HepG2 (cell line): ENCODE data around the gene MAGEA8. TPM values are rescaled to one million over a fixed set of nuclear protein-coding genes. Genes with fewer than 3 reads are reported as not detected.

Experiments used
- ATAC-seq: fragments of 200-7000 bp; cut with Tn5 transposase; 3 replicates; pipeline ENCODE4 v1.9.1; 2020; ENCODE audit warnings: mild to moderate bottlenecking, moderate library complexity
- BruUV-seq: library from RNA; stranded (reverse); fragments of 400-500 nt; replicated peaks from 2 replicates; lab custom pipeline; 2021; lab: Mats Ljungman, UMichigan
- CTCF ChIA-PET: fragments of 300-600 bp; formaldehyde crosslinking; extraction: SDS; loops from one replicate; lab custom pipeline; 2021; ENCODE audit warnings: low total read pairs, inconsistent platforms, low intra/inter-chr PET ratio; lab: Yijun Ruan, JAX
- POLR2A ChIA-PET: fragments of 350-600 bp; sonication (Branson Sonifier 250); formaldehyde crosslinking; loops from one replicate; lab custom pipeline; 2020; ENCODE audit warnings: antibody characterized with exemption, inconsistent platforms; lab: Yijun Ruan, JAX
- DNase-seq: peaks from one replicate; pipeline ENCODE4 v3.0.0-alpha.2; 2015; ENCODE audit warnings: low spot score
- FAIRE-seq: peaks from 3 replicates; lab custom pipeline; 2011; peaks lifted over from hg19 to GRCh38; lab: Jason Lieb, UNC
- H2AFZ ChIP-seq: one replicate; pipeline ENCODE4 v1.6.1; 2011; ENCODE audit warnings: low read length, inconsistent platforms
- H3K27ac ChIP-seq: fragments of 300-600 bp; 3 replicates; pipeline ENCODE4 v1.8.0; 2011; ENCODE audit warnings: mixed run types, mild to moderate bottlenecking, mixed read lengths, low read length, inconsistent platforms; ENCODE audit not compliant: insufficient read depth; ENCODE audit errors: extremely low read length
- H3K27me3 ChIP-seq, 2 experiments: fragments of 200-600 bp in 1 of 2; 2 replicates in 1 of 2; 3 replicates in 1 of 2; pipeline versions ENCODE4 v1.6.0 to v1.8.0; 2011; ENCODE audit warnings: low read length in 2 of 2, mild to moderate bottlenecking in 2 of 2, moderate library complexity in 2 of 2, inconsistent platforms in 1 of 2; ENCODE audit not compliant: insufficient read depth in 2 of 2, control insufficient read depth in 1 of 2
- H3K36me3 ChIP-seq, 2 experiments: fragments of 200-600 bp in 1 of 2; replicated peaks in 1 of 2; 2 replicates in 1 of 2; 3 replicates in 1 of 2; pipeline versions ENCODE4 v1.5.1 to v1.8.0; 2011; ENCODE audit warnings: low read length in 2 of 2, inconsistent platforms in 1 of 2; ENCODE audit not compliant: insufficient read depth in 2 of 2, control insufficient read depth in 1 of 2
- H3K4me1 ChIP-seq: 2 replicates; pipeline ENCODE4 v1.5.1; 2012; ENCODE audit warnings: low read length, inconsistent platforms; ENCODE audit not compliant: insufficient read depth
- H3K4me2 ChIP-seq: 2 replicates; pipeline ENCODE4 v1.6.0; 2011; ENCODE audit warnings: low read depth, low read length, inconsistent platforms
- H3K4me3 ChIP-seq, 3 experiments: fragments of 200-600 bp in 1 of 3; sonication (generic), shearing (Covaris generic) in 1 of 3; replicated peaks in 1 of 3; 2 replicates each; pipeline ENCODE4 v1.5.1; 2011 to 2016; ENCODE audit warnings: low read length in 3 of 3, inconsistent platforms in 2 of 3, low read depth in 2 of 3, mild to moderate bottlenecking in 2 of 3, control low read depth in 1 of 3, mixed read lengths in 1 of 3; ENCODE audit not compliant: insufficient read depth in 1 of 3
- H3K79me2 ChIP-seq: one replicate; pipeline ENCODE4 v1.6.1; 2011; ENCODE audit warnings: low read length, inconsistent platforms; ENCODE audit not compliant: insufficient read depth
- H3K9ac ChIP-seq: 2 replicates; pipeline ENCODE4 v1.6.0; 2011; ENCODE audit warnings: mild to moderate bottlenecking, low read depth, low read length, inconsistent platforms; ENCODE audit not compliant: insufficient read depth
- H3K9me3 ChIP-seq: 2 replicates; pipeline ENCODE4 v1.5.1; 2012; ENCODE audit warnings: mild to moderate bottlenecking, low read length
- H4K20me1 ChIP-seq: 2 replicates; pipeline ENCODE4 v1.6.0; 2011; ENCODE audit warnings: inconsistent platforms, mild to moderate bottlenecking, low read length, moderate library complexity; ENCODE audit not compliant: insufficient read depth
- ATF5 ChIP-seq: sonication (generic); formaldehyde crosslinking; IDR thresholded peaks from 2 replicates; pipeline ENCODE4 v1.4.0; 2020; ENCODE audit warnings: mild to moderate bottlenecking, low read depth, missing genetic modification reagents
- CHD4 ChIP-seq: fragments of 200-600 bp; sonication (generic); IDR thresholded peaks from 2 replicates; pipeline ENCODE4 v1.7.0; 2017; ENCODE audit warnings: mild to moderate bottlenecking, low read length, borderline replicate concordance
- MEF2D ChIP-seq: sonication (generic); formaldehyde crosslinking; IDR thresholded peaks from 2 replicates; pipeline ENCODE4 v1.5.1; 2020; ENCODE audit warnings: mild to moderate bottlenecking, missing genetic modification reagents
- PHF21A ChIP-seq: sonication (generic); formaldehyde crosslinking; IDR thresholded peaks from 2 replicates; pipeline ENCODE4 v1.5.0; 2020; ENCODE audit warnings: mild to moderate bottlenecking, missing genetic modification reagents
- SYNCRIP ChIP-seq: fragments of 200-400 bp; formaldehyde crosslinking; IDR thresholded peaks from 2 replicates; pipeline ENCODE4 v1.6.1; 2018; ENCODE audit warnings: mild to moderate bottlenecking, low read depth, low read length; ENCODE audit not compliant: insufficient read depth
- ZBTB37 ChIP-seq: sonication (generic); formaldehyde crosslinking; IDR thresholded peaks from 2 replicates; pipeline ENCODE4 v1.4.0; 2020; ENCODE audit warnings: mild to moderate bottlenecking, missing genetic modification reagents
- ZFP36L2 ChIP-seq: sonication (generic); formaldehyde crosslinking; IDR thresholded peaks from 2 replicates; pipeline ENCODE4 v1.4.0; 2020; ENCODE audit warnings: missing genetic modification reagents
- WGBS: methylation state at CpG from one replicate; pipeline ENCODE4 v1.1.6; 2017; ENCODE audit warnings: low lambda C conversion rate; 5-methylcytosine and 5-hydroxymethylcytosine counted together
- in situ Hi-C: cut with HindIII; loops from 2 replicates; pipeline ENCODE4 v1.10.0; 2017; ENCODE audit warnings: low pct_unique_long_range_greater_than_20kb; ENCODE audit not compliant: extremely low pct_ligation_motif_present
- intact Hi-C: fragments of 100-400 bp; cut with micrococcal nuclease; formaldehyde crosslinking; loops from one replicate; pipeline ENCODE4 v1.10.0; 2022; ENCODE audit not compliant: unreplicated experiment
- polyA plus RNA-seq, 8 experiments: library from polyadenylated mRNA; depleted of rRNA in 3 of 8; stranded (reverse) in 7 of 8; unstranded in 1 of 8; fragments of >200 nt; fragmentation: Illumina TruSeq in 4 of 8; extraction: Trizol in 4 of 8; gene quantifications; 2 replicates each; pipeline versions ENCODE4 v1.2.1 to v1.2.3, GENCODE V29; 2011 to 2016; ENCODE audit warnings: low read depth in 4 of 8, missing spikeins in 1 of 8, mixed read lengths in 1 of 8; ENCODE audit not compliant: insufficient read depth in 1 of 8
- total RNA-seq, 5 experiments: library from RNA; depleted of rRNA; stranded (reverse); fragments of >200 nt; fragmentation: Illumina TruSeq; extraction: Trizol; gene quantifications; 2 replicates each; pipeline ENCODE4 v1.2.3, GENCODE V29; 2016; ENCODE audit warnings: low read depth in 1 of 5
- TF ChIP-seq, protein P1 (sequence below): sonication (generic); formaldehyde crosslinking; IDR thresholded peaks from 2 replicates; pipeline ENCODE4 v1.5.0; 2020; ENCODE audit warnings: missing genetic modification reagents

The MAGEA8 gene
- total and polyA plus RNA-seq, 2 of the 13 experiments (the other 11 are each of a cell fraction or from before 2014, with no cell fraction given) = not detected

DNA sequence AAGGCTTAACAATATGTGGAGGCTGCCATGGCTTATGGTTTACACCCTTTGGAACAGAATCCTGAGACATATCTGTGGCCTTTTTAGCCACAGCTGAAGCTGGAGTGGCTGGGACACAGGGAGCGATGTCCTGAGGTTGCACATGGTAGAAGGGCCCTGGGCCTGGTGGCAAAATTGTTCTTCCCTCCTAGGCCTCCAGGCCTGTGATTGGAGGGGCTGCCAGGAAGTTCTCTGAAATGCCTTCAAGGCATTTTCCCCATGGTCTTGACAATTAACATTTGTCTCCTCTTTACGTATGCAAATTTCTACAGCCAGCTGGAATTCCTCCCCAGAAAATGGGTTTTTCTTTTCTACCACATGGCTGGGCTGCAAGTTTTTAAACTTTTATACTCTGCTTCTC, 39.1 kb upstream of the MAGEA8 start:
- no peak for DNase-seq
- Histone ChIP-seq H3K27ac (no peak overlapping the region), H3K4me1 (no peaks in the 10 kb centered on the region), H3K79me2 (no peaks in the 10 kb centered on the region), H3K9ac (no peak overlapping the region), H3K36me3 (no peaks in the 10 kb centered on the region), H4K20me1 (no peaks in the 10 kb centered on the region), H3K4me2 (no peak overlapping the region), H2AFZ (no peak overlapping the region), H3K9me3 (no peaks in the 10 kb centered on the region), H3K4me3 (no peak overlapping the region), H3K27me3 (no peaks in the 10 kb centered on the region)
- no peak for FAIRE-seq
- no peak for TF ChIP-seq ZBTB37 (CRISPR knock-in tag)
- TF ChIP-seq, protein P1, sequence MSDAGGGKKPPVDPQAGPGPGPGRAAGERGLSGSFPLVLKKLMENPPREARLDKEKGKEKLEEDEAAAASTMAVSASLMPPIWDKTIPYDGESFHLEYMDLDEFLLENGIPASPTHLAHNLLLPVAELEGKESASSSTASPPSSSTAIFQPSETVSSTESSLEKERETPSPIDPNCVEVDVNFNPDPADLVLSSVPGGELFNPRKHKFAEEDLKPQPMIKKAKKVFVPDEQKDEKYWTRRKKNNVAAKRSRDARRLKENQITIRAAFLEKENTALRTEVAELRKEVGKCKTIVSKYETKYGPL = no peak
- TF ChIP-seq CHD4 = no peak
- no peak for TF ChIP-seq PHF21A (CRISPR knock-in tag)
- TF ChIP-seq ZFP36L2 (CRISPR knock-in tag) = no peak
- no peak for TF ChIP-seq SYNCRIP
- TF ChIP-seq ATF5 (CRISPR knock-in tag) = no peak
- TF ChIP-seq MEF2D (CRISPR knock-in tag) = no peak
- ChIA-PET POLR2A (no interaction called here), CTCF (no interaction called here)
- in situ Hi-C loops = no loop called here
- no TSS peak for BruUV-seq
- ATAC-seq = no peak
- intact Hi-C loops = loop anchor here (10.0 kb wide), 1 partner anchor 1213 kb away; no protein-coding TSS in a partner anchor
- WGBS = 93% methylated on average over 1 of the region's 2 CpGs
